Epidermal melanocyte (primary cell): ENCODE results near the gene ZNF350.
"Not testable (repeated sequence)": the region's sequence is repeated elsewhere in the genome, so short reads cannot be mapped to it uniquely, and the experiment has no call there.

Experiments
- DNase-seq: peaks from one replicate; pipeline ENCODE4 v3.0.0; 2011; ENCODE audit warnings: low spot score; ENCODE audit not compliant: insufficient read length

ZNF350 gene

GRCh38 chr19:51975787-51976186 lies 10.9 kb downstream of the ZNF350 start:
- DNase-seq = not testable (repeated sequence)

- no peak for DNase-seq
These were observed 15.0 kb downstream of the ZNF350 start for GRCh38 chr19:51971624-51972023.

DNA sequence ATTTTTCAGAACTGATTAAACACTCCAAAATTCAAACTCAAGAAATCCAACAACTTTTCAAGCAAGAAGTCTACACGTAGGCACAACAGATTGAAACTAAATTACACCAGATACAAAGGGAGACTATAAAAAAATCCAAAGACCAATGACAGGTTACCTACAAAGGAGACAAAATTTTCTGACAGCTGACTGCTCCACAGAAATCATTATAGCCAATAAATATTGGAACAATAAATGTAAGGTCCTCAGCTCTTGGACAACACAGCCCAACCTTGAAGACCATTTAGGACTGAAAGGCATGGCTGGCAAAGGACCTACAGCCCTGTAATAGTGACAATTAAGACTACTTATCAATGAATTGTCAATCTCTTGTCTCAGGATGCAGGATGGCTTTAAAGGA lies 15.9 kb downstream of the ZNF350 start:
- DNase-seq = no peak

DNA sequence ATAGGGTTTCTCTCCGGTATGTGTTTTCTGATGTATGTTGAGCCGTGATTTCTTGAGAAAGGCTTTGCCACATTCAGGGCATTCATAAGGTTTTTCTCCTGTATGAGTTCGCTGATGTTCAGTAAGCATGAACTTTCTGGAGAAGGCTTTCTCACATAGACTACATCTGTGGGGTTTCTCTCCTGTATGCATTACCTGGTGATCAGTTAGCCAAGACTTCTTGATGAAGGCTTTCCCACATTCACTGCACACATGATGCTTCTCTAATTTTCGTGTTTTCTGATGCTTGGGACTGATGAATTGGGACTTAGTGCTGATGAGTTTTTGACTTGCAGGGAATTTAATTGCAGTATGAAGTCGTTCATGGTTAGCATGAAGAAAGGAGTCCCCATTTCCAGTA lies 21.1 kb downstream of the ZNF350 start:
- no peak for DNase-seq

GRCh38 chr19:51960621-51961233 lies 25.9 kb downstream of the ZNF350 start:
- DNase-seq = not testable (repeated sequence)

GRCh38 chr19:51959791-51960190 lies 26.8 kb downstream of the ZNF350 start:
- DNase-seq = no peak

DNA sequence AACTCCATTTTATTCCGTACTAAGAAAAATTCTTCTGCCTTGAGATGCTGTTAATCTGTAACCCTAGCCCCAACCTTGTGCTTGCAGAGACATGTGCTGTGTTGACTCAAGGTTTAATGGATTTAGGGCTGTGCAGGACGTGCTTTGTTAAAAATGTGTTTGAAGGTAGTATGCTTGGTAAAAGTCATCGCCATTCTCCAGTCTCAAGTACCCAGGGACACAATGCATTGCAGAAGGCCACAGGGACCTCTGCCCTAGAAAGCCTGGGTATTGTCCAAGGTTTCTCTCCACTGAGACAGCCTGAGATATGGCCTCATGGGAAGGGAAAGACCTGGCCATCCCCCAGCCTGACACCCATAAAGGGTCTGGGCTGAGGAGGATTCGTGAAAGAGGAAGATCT lies 28.8 kb downstream of the ZNF350 start:
- not testable (repeated sequence) for DNase-seq

GRCh38 chr19:51948975-51949374 lies 37.7 kb downstream of the ZNF350 start:
- DNase-seq = no peak

DNA sequence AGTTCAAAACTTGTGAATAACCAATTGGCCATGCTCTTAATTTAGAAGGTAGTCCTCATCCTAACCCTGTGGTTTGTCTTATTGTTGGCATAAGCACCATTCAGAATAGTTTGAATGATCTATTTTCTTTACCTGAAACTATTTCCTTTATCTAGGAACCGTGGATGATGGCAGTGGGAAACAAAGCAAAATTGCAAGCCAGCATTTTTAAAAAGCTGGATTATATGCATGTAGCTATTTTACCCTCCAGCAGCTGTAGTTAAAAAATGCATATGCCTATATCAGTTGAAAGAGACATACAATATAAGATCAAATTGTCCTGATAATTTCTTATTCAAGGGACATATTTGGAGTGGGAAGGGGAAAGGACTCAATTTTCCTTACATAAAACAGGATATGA lies 40.0 kb downstream of the ZNF350 start:
- DNase-seq = no peak

DNA sequence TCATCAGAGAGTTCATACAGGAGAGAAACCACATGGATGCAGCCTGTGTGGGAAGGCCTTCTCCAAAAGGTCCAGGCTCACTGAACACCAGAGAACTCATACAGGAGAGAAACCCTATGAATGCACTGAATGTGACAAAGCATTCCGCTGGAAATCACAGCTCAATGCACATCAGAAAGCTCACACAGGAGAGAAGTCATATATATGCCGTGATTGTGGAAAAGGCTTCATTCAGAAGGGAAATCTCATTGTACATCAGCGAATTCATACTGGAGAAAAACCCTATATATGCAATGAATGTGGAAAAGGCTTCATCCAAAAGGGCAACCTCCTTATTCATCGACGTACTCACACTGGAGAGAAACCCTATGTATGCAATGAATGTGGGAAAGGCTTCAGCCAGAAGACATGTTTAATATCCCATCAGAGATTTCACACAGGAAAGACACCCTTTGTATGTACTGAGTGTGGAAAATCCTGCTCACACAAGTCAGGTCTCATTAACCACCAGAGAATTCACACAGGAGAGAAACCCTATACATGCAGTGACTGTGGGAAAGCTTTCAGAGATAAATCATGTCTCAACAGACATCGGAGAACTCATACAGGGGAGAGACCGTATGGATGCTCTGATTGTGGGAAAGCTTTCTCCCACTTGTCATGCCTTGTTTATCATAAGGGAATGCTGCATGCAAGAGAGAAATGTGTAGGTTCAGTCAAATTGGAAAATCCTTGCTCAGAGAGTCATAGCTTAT lies 41.7 kb downstream of the ZNF350 start:
- DNase-seq = no peak

DNA sequence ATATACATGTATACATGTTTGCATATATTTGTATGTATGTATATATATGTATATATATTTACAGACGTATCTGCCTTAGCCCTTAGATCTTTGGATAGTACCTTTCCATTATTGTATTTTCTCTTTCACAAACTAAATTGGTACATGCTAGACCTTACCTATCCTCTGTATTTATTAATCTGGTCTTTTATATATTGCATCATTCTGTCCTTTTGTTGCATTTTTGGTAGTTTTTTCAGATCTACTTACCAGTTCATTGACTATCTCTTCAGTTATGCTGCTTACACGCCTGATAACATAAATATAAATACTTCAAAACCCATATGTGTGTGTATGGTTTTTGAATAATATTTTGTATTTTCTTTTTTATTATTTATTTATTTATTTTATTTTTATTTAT lies 47.7 kb downstream of the ZNF350 start:
- DNase-seq = no peak

GRCh38 chr19:51931921-51932320 lies 54.7 kb downstream of the ZNF350 start:
- DNase-seq = no peak

- DNase-seq = no peak
These were observed 58.8 kb downstream of the ZNF350 start for GRCh38 chr19:51927859-51928258.

GRCh38 chr19:51926784-51927741 lies 59.6 kb downstream of the ZNF350 start, which contains the start of gene ZNF613:
Gene ZNF613 (plus strand): TSS chr19:51927472. CDS start chr19:51936221, 8,749 bp downstream.
- peak; percentile 77 for DNase-seq

DNA sequence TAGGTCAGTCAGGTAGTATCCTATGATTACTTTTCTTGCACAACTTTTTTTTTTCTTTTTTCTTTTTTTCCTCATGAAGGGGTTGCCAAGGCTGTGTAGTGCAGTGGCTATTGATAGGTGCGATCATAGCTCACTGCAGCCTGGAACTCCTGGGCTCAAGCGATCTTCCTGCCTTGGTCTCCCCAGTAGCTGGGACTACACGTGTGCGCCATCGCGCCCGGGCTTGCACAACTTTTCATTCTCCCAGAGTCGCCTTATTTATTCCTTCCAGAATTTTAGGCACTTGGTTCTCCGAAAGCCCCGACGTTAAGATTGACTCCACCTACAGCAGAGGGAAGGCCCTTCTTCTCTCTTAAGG lies 60.2 kb downstream of the ZNF350 start:
- no peak for DNase-seq

DNA sequence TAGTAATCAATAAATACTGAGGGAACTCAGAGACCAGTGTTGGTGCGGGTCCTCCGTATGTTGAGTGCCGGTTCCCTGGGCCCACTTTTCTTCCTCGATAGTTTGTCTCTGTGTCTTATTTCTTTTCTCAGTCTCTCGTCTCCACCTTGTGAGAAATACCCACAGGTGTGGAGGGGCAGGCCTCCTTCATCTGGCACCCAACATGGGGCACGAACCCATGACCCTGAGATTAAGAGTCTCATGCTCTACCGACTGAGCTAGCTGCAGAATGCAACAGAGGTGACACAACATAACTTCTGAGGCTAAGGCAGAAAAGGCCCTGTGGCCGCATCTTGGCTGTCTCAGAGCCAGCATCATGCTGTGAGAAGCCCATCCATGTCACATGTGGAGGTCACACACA lies 64.7 kb downstream of the ZNF350 start:
- DNase-seq = no peak

DNA sequence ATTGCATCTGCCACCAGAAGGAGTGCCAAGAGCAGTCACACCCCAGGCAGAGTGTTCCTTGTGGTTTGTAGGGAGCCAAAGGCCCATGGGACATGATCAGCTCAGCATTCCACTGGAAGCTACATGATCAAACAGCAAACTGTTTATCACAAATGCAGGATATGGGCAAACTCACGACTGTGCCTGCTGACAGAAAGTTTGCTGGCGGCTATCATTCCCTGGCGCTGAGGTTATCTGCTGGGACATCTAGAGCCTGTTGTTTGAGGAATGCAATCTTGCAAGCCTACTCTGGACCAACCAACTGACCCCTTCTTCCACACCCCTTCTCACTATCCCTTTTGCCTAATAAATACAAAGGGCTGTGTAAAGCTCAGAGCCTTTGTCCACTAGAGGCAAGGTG lies 67.0 kb downstream of the ZNF350 start:
- no peak for DNase-seq

DNA sequence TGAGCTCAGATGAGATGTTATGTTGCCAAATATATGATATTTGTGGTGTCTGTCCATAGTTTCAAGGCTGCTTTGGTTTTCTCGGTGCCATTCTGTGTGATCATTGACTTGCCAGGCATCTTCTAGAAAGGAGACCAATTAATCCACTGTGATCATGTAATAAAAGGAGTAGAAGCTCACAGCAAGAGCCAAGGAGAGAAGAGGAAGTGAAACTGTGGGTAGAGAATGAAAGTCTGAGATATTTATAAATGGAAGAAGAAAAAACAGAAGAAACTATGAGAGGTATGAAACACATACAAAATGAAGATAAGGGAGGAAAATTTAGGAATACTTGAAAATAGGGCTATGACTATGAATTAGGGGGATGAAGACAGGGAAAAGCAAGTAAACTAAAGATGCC lies 70.5 kb downstream of the ZNF350 start:
- no peak for DNase-seq

GRCh38 chr19:51915324-51915867 lies 71.2 kb downstream of the ZNF350 start:
- no peak for DNase-seq
